ENCODE results near the gene AUTS2. TPM values are rescaled to one million over a fixed set of nuclear protein-coding genes. Genes with fewer than 3 reads are reported as not detected.

The AUTS2 gene
- total RNA-seq, 1 donor from 2014 or later: 40.0 TPM

GRCh38 chr7:69819333-69819705, 221.0 kb downstream of the AUTS2 start:
- peak; percentile 23 for DNase-seq

- no peak for DNase-seq
These were observed 222.4 kb downstream of the AUTS2 start for GRCh38 chr7:69820479-69821192.

- DNase-seq: no peak
These were observed 224.1 kb downstream of the AUTS2 start for GRCh38 chr7:69822386-69822785.

- DNase-seq: no peak
These were observed 225.0 kb downstream of the AUTS2 start for GRCh38 chr7:69823151-69823744.

- DNase-seq: peak; percentile 46
These were observed 227.1 kb downstream of the AUTS2 start for GRCh38 chr7:69825113-69825972.

- DNase-seq: no peak
These were observed 228.0 kb downstream of the AUTS2 start for GRCh38 chr7:69826283-69826682.

GRCh38 chr7:69827140-69827539, 228.9 kb downstream of the AUTS2 start:
- DNase-seq: no peak

- DNase-seq: no peak
These were observed 229.3 kb downstream of the AUTS2 start for GRCh38 chr7:69827558-69827957.

GRCh38 chr7:69832356-69832755, 234.1 kb downstream of the AUTS2 start:
- DNase-seq: no peak

- no peak for DNase-seq
These were observed 235.7 kb downstream of the AUTS2 start for GRCh38 chr7:69833964-69834363.

GRCh38 chr7:69836702-69837101, 238.4 kb downstream of the AUTS2 start:
- DNase-seq: no peak

GRCh38 chr7:69837387-69838068, 239.3 kb downstream of the AUTS2 start:
- no peak for DNase-seq

GRCh38 chr7:69839782-69840181, 241.5 kb downstream of the AUTS2 start:
- DNase-seq: no peak

GRCh38 chr7:69840248-69840647, 242.0 kb downstream of the AUTS2 start:
- DNase-seq: no peak

- DNase-seq: no peak
These were observed 245.4 kb downstream of the AUTS2 start for GRCh38 chr7:69843653-69844052.

- DNase-seq: no peak
These were observed 246.1 kb downstream of the AUTS2 start for GRCh38 chr7:69844264-69844868.

- DNase-seq: no peak
These were observed 247.6 kb downstream of the AUTS2 start for GRCh38 chr7:69845721-69846495.

- DNase-seq: no peak
These were observed 249.8 kb downstream of the AUTS2 start for GRCh38 chr7:69847921-69848612.

GRCh38 chr7:69849268-69849667, 251.0 kb downstream of the AUTS2 start:
- DNase-seq: no peak

GRCh38 chr7:69857014-69857413, 258.7 kb downstream of the AUTS2 start:
- DNase-seq: no peak

GRCh38 chr7:69858471-69858870, 260.2 kb downstream of the AUTS2 start:
- no peak for DNase-seq

Measured in tongue (tissue), 2 donors.